Epithelial cell of esophagus (primary cell): Measurements from ENCODE around the gene TAF3.

Source experiments
- DNase-seq: peaks from one replicate; pipeline ENCODE4 v3.0.0; 2010; ENCODE audit warnings: low read depth
- H3K4me3 ChIP-seq: 2 replicates; pipeline ENCODE4 v1.5.1; 2011; ENCODE audit warnings: mild to moderate bottlenecking, low read length, control low read depth
- CTCF ChIP-seq: IDR thresholded peaks from 2 replicates; pipeline ENCODE4 v1.5.1; 2011; ENCODE audit warnings: low read depth, mild to moderate bottlenecking, low read length, control low read depth, inconsistent platforms; ENCODE audit not compliant: insufficient read depth; ENCODE audit errors: missing control alignments

TAF3 gene

GRCh38 chr10:7942859-7943258 lies 124.6 kb downstream of the TAF3 start:
- no peak overlapping the region for H3K4me3 ChIP-seq
- no peak for DNase-seq
- no peak for TF ChIP-seq CTCF

GRCh38 chr10:7944215-7944480 lies 125.8 kb downstream of the TAF3 start:
- no peak for DNase-seq
- H3K4me3 ChIP-seq, result no peak overlapping the region
- TF ChIP-seq CTCF, result no peak

- no peak for DNase-seq
- no peak for TF ChIP-seq CTCF
- H3K4me3 ChIP-seq, result no peak overlapping the region
Measured at GRCh38 chr10:7944537-7944936, 126.2 kb downstream of the TAF3 start.

- DNase-seq, result peak; percentile 30
- no peak overlapping the region for H3K4me3 ChIP-seq
- TF ChIP-seq CTCF, result no peak
Measured at GRCh38 chr10:7945034-7945433, 126.7 kb downstream of the TAF3 start.

GRCh38 chr10:7945469-7946187 lies 127.3 kb downstream of the TAF3 start:
- peak; percentile 42 for DNase-seq
- H3K4me3 ChIP-seq, result no peak overlapping the region
- no peak for TF ChIP-seq CTCF

GRCh38 chr10:7948371-7949000 lies 130.2 kb downstream of the TAF3 start:
- no peak for DNase-seq
- no peak for TF ChIP-seq CTCF
- no peak overlapping the region for H3K4me3 ChIP-seq

- H3K4me3 ChIP-seq, result no peak overlapping the region
- no peak for TF ChIP-seq CTCF
- DNase-seq, result no peak
Measured at GRCh38 chr10:7950981-7951847, 132.9 kb downstream of the TAF3 start.
